Inflammatory macrophage treated with lipopolysaccharide for 4 hours (primary cell): ENCODE results near the gene LIPC.

ENCODE experiments used
- DNase-seq: peaks from one replicate; pipeline ENCODE4 v3.0.0-alpha.2; 2020

The LIPC gene

DNA sequence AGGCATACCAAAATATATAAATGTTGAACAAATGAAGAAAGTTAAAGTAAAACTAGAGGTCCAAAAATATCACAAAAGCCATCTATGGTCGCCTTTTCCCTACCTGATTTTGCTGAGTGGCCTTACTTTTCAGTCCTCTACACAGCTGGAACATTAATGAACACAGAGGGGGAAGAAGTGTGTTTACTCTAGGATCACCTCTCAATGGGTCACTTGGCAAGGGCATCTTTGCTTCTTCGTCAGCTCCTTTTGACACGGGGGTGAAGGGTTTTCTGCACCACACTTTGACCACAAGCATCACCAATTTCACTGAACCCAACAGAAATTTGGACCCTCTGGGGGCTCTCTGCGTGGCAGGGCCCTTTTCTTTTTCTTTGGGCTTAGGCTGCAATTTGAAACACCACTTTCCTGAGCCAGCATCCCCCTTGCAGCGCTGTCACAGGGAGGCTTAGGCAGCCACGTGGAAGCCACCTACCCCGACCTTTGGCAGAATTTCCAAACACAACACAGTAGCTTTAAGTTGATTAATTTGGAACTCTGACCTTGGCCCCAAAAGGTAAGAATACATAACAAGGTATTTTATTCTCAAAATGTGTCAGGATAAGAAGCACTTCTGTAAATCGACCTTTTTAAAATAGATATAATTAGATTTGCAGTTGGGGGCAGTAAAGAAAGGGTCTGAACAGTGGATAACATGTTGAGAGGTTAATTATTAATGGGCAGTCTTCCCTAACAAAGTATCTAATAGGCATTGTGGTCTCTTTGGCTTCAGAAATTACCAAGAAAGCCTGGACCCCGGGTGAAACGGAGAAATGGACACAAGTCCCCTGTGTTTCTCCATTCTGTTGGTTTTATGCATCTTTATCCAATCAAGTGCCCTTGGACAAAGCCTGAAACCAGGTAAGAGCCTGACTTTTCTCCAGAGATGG is at the start of gene LIPC:
Gene LIPC, plus strand, starts transcription at position 771 of the 929 bp plus-strand sequence. Its CDS starts 42 bp downstream, at position 813.
- DNase-seq: no peak

DNA sequence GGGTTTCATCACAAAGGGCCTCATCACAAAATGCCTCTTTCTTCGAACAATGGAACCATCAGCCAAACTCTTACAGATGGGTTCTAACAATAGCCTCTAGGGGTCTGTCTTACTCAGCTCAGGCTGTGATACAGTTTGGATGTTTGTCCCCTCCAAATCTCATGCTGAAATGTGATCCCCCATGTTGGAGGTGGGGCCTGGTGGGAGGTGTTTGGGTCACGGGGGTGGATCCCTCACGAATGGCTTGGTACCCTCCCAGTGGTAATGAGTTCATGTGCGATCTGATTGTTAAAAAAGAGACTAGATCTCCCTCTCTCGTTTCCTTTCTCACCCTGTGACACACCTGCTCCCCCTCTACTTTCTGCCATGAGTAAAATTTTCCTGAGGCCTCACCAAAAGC is 47.9 kb upstream of the LIPC start:
- no peak for DNase-seq

DNA sequence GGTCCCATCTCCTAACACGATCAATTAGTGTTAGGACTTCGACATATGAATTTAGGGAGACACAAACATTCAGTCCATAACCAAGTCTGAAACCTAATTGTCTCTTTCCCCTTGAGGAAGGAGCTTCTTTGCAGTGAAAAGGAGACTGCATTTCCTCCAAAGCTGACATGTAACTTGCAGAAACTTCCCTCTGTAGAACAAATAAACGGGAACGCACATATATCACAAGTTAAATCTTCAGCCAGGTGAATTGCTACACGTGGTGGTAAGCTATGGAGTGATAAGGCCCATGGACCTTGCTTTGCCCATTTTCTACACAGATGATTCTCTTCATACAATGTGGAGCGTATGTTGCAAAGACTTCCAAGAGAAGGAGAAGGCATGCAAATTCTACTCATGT is 47.1 kb upstream of the LIPC start:
- DNase-seq: no peak

DNA sequence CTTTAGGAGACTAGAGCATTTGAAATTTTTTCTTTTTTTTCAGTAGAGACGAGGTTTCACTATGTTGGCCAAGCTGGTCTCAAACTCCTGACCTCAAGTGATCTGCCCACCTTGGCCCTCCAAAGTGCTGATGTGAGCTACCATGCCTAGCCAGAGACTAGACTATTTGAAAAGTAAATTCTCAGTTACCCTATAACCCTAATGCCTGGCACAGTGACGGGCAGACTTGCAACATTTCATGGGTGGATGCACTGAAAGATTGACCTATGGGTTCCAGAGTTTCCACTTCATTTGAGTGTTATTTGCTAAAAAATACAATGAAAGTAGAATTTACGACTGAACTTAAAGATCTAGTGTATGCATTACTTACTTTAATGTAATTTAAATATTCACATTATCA is 45.7 kb upstream of the LIPC start:
- no peak for DNase-seq

DNA sequence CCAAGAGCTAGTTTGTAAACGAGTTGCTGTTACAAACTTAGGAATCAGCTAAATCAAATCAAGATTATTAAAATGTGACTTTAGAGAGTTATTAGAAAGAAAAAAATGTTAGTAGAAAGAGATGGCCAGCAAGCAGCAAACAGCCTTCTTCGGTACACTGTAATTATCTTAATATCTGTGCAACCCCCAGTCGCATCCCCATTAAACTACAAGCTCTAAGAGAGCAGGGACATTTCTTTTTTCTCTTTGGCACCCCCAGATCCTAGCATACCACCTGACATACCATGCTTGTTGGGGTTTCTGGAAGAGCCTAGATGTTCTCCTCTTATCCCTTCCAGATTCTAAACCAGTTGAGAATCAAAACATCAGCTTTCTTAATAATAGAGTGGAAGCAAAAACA is 45.1 kb upstream of the LIPC start:
- DNase-seq: no peak

DNA sequence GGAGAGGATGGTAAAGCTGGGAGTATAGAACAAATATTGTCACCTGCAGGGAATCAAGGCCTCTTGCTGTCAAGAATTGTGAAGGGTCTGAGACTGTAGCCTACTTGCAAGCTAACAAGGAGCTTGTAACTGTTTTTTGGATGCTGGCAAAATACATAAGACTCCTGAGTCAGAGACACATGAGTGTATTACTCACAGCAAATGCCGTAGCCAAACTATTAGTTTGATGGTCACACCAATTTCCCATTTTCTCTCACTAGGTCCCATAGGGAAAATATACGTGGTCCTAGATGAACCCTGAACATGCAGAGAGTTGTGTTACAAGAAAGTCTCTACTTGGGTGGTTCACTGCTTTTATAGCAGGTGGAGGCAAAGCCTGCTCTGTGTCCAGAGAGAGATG is 44.7 kb upstream of the LIPC start:
- peak; percentile 82 for DNase-seq

DNA sequence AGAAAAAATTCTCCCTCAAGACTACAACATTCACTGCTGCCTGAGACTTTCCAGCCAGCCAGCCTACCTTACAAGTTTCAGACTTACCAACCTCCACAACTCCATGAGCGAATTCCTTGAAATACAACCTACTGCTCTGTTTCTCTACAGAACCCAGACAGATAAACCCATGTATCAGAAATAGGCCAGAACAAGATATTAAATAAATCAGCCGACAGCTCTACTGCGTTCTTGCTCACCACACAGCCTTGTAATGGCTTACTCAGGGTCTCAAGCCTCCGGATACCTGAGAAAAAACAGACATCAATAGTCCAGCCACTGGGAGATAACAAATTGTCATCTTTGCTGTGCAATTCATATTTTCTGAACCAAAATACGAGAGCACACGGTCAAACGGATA is 43.6 kb upstream of the LIPC start:
- DNase-seq: no peak

DNA sequence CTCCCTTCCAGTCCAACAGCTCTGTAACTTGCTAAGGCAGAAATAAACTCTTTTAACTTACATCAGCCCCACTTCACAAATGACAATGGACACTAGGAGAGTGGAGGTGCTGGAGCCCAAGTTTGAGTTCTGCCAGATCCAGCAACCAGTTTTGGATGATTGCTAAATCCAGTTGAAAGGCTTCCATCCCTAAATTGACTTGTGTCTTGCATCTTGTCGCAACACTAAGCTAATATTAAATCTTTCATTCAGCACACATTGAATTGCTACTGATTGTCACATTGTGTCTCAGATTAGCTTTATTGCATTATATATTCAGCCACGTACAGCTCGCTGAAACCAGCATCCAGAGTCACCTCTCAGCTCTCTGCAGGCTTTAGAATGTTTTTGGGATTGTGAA is 41.7 kb upstream of the LIPC start:
- DNase-seq: no peak

DNA sequence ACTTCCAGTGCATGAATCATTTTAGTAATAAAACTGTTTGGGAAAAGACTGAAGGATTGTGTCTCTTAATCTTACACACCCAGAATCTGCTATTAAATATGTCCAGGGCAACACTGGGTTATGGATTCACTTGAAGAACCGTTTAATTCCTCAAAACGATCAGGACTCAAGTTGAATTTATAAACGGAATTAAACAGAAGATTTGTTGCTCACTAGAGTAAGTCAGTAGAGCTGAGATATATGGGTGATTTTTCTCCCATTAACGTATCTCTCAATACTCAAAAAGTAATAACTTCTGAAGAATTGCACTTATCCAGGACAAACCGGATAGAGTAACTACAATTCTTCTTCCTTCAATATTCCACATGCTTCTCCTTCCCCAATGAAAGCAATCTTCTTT is 41.1 kb upstream of the LIPC start:
- DNase-seq: no peak

DNA sequence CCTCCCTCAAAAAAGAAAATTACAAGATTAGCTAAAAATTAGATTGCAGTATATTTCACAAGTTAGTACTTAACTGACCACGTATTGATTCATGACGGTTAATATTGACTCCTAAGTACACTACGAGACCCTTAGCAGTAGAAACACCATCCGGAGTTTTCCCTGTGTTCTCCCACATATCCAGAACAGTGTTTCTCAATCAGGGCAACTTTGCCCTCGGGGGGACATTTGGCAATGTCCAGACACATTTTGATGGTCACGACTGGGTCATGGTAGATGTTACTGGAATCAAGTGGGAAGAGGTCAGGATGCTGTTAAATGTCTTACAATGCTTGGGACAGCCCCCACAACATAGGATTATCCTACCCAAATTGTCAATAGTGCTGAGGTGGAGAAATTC is 40.7 kb upstream of the LIPC start:
- no peak for DNase-seq

DNA sequence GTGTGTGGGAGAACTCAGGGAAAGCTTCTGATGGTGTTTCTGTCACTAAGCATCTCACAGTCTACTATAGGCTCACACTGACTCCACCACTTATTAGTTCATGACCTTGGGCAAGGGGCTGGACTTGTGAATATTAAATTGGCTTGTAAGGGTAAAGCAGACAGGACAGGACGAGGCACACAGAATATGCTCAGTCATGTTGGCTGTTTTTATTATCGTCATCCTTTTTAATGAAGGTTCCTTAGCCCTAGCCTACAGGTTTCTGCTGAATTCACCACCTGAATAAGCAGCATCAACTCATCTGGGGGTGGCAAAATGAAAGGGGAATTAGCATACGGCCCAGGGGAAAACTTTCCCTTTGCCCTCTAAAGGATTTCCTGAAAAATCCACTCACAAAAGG is 39.6 kb upstream of the LIPC start:
- no peak for DNase-seq

DNA sequence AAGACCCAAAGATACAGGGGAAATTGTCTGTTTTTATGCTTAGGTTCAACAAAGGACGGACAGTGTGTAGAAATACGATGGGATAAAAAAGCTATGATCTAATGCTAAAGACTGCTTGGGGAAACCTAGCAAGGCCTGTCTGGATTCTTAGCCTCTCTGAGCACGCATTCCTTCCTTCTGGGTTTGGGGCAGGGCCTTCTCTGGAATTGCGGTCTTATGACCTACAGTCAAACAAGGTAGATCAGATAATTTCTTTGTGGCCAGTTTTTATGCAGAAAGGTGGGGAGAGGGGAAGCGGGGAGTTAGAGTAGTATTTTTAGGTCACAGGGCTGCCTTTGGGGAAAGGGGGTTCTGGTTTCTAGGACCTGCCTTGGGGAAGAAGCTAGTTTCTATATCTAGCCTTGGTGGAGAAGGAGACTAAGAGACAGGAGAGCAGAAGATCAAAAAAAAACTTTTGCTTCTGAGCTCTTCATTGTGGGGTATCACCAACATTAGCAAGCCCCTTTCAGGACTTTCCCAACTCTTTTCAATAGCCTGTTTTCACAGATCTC is 39.1 kb upstream of the LIPC start:
- no peak for DNase-seq

DNA sequence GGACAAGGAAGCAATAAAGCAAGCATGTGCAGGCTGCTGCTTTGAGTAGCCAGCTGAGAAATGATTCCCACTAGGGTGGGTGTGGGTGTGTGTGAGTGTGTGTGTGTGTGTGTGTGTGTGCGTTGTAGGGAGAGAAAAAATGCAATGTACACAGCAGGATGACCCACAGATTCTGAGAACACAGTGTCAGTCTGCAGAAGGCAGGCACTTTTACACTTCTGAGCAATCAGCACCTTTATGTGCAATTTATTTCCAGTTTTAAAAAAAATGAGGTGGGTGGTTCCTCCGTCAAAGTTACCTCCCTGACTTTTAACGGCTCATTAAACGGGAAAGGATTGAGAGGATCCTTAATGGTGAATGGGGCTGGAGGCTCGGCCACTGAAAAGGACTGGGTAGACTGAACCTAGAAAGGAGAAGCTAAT is 38.5 kb upstream of the LIPC start:
- no peak for DNase-seq

DNA sequence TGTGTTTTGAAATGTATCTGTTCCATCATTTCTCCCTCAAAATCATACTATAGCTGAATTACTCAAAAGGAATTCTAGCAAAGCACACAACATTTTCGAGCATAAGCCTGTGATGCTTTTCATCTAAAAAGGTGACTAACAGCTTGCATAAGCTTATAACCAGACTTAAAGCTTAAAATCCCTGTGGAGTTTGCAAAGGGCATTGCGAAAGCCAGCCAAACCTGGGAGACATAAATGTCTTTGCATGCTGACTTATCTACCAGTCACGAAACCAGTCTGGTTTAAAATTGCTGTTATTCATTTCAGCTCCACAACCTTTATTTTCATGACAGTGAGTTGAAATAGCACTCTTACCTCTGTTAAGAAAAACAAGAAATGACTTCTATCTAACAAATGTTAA is 35.6 kb upstream of the LIPC start:
- DNase-seq: no peak

DNA sequence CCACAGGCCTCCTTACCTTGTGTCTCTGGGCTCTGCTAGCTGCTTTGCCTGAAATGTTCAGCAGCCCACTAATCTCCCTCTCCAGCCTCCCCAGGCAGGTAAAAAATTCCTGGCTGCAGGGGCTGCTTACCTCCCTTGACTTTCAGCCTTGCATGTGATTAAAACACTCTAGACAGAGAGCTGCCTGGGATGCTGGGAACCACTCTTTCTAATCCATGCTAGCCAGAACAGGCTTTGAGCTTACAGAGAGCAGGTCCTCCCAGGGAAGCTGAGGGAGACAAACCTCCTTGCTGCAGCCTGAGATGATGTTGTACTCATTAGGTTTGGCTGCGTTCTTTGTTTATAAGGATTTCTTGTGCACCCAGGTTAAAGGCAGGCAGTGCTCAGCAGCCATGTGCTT is 33.7 kb upstream of the LIPC start:
- DNase-seq: no peak

DNA sequence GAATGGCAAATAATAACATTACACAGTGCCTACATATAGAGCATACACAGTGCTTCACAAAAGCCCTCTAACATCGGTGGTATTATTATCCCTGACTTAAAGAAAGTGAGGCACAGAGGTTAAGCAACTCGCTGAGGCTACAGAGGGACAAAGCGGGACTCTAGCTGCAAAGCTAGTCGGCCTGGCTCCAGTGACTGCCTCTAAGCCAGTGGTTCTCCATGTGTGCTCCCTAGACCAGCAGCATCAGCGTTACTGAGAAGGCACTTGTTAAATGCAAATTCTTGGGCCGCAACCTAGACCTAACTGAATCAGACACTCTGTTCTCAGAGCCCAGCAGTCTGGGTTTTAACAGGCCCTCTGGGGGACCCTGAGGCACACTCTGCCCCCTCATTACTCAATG is 33.1 kb upstream of the LIPC start:
- DNase-seq: no peak

DNA sequence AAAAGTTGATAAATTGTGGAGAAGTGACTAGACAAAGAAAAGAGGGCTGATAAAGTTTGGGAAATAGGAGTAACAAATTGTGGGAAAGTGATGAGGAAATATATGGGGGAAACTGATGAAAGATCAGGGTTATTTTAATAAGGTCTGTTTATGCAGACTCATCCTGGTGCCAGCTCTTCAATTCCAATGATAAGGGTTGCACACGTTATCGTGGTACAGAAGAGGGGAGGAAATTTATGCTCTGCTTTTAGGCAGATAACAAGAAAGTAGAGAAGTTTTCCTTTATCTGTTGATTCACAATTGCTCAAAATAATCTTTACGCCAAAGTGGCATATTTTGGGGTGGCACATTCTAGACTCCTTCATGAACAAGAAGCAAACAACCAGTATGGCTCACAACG is 32.1 kb upstream of the LIPC start:
- no peak for DNase-seq

DNA sequence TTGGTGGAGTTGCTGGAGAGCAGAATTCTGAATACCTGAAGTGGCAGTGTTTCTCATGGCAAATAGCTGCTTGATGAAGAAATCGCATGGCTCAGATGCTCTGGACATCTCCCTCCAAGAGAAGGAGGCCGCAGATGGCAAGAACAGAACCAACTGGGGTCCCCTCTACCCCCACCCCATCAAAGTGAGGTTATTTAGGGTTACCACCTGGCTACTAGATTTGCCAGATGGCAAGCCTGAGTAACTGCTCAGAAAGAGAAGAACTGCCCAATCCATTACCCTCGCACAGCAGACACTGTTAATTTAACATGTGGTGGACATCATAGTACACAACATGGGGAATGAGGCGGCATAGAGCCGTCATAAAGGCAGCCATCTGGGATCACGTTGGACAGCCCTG is 30.5 kb upstream of the LIPC start:
- no peak for DNase-seq

DNA sequence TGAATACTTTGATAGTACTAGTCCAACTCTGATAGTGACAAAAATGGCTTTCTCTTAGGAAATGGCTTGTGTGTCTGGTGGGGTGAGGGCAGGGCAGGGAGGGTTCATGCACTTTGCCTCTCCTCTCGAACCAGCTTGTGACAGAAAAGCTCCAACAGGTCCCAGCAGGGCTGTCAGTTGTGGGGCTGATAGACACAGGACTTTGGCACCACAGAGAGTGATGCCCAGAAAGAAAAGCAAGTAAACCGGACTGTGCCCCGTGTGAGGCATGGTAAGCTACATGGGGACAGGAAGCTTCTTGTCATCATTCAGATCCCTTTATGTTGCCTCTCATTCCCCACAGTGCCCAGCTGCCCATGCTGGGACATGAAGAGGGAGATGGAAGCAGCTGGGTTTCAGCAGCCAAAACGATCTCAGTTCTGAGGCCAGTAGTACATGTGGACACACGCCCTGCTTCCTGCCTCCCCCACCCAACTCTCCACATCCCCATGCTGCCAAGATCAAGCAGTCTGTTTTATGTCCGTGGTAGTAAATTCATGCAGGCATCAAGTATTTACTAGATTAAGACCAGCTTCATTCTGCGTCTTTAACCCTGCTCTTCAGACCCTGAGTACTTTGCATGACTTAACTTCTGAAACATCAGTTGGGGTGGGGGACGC is 29.7 kb upstream of the LIPC start:
- no peak for DNase-seq

DNA sequence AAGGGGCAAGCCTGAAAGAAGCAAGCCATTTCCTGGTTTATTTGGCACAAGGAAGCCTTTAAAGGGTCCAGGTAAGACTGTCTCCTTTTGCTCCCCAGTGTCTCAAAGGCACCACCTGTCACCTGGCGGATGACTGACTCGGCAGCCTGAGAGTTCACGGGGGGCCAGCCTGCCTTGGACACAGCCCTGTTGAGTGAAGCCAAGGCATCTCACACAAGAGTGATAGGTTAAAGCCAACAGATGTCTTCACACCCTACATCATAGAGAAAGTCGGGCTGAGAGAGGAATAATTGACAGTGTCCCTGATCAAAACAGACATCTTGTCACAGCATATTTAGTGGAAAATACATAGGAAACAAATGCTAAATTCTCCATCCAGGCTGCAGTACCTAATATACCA is 28.2 kb upstream of the LIPC start:
- no peak for DNase-seq

DNA sequence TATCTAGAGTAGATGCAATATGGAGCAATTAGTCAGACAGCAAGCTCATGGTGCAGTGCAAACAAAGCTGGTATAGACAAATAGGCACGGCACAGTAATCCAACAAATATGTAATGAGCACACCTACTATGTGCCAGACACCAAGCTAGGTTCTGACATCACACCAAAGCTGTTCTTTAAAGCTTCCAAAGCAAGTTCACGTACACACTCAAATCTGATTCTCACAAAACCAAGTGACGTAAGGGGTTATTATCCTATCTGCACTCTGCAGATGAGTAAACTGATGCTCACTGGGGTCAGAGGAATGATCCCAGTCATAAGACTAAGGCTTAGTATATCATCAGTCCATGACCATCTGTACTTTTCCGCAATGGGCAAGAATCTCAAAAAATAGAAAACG is 27.8 kb upstream of the LIPC start:
- no peak for DNase-seq

DNA sequence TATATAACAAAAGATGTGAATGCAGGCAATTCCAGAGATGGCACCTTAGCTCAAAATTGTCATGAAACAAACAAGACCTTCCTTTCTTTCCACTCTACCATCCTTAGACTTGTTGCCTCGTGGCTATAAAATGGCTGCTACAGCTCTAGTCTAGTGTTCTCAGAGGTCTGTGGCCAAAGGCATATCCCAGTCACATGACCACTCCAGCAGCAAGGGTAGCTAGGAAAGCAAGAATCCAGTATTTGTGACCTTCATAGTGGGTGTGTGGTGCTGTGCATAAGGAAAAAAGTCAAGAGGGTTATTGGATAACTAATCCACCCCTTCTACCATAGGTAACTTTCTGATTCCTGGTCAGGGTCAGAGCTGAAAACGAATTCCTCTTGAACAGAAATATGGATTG is 27.1 kb upstream of the LIPC start:
- DNase-seq: no peak

DNA sequence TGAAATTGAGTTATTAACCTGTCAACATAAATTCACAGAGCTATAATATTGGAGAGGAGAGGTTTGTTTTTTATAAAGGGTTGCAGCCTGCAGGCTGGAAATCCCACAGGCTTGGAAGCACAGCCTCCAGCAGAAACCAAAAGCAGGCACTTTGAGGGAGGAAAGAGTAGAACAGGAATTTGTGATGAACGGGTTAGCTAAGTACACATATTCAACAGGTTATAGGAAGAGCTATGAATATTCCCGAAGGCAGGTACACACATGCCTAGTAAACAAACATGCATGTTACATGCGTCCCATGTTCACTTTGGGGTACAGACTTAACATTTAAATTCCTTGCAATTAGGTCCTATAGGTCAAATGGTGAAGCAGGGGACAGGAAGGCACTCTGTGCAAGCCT is 25.9 kb upstream of the LIPC start:
- no peak for DNase-seq

DNA sequence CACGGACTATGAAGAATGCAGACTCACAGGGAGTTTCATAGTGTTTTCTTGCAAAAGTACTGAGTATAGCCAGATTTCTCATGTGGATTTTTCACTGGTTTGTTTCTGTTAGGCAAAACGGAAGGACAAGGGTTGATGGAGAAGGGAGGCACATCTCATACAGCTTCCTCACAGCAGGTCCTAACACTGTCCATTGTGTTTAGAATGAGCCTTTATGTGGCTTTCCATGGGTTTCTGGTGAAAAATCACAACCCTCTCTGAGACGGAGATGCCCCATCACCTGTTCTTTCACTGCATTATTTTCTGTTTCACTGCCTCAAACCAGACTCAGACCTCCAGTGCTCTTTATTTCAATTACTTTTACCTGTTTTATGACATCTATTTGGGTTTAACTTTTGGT is 25.0 kb upstream of the LIPC start:
- DNase-seq: no peak
